Daoy (cell line): Measurements from ENCODE around the gene RPS6KL1. TPM values are rescaled to one million over a fixed set of nuclear protein-coding genes. Genes with fewer than 3 reads are reported as not detected.
A peak's percentile ranks its signal among the peaks of the same experiment; 100 is the strongest.

Experiments
- DNase-seq: peaks from one replicate; pipeline ENCODE4 v3.0.0-alpha.2; 2015; ENCODE audit warnings: low read depth
- total RNA-seq: library from RNA; depleted of rRNA; stranded (reverse); fragments of >200 nt; shearing (Covaris generic); gene quantifications from 2 replicates; pipeline ENCODE4 v1.2.3, GENCODE V29; 2014

Gene RPS6KL1
- total RNA-seq, 1 experiment from 2014 or later: 9.8 TPM

DNA sequence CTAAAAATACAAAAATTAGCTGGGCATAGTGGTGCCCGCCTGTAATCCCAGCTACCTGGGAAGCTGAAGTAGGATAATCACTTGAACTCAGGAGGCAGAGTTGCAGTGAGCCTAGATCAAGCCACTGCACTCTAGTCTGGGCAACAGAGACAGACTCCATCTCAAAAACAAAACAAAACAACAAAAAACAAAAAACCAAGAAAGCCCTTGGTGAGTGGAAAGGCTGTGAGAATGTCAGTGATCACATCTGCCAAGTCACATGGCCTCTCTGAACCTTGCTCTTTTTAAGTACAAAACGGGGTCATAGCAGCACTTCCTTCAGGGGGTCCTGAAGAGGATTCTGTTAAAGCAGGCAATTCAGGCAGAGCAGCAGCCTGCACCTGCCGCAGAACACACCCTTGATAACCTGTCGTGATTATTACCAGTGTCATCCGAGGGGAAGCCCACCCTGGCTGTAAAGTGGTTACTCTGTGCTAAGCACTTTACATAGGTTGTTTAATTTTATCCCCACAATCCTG lies 9.6 kb downstream of the RPS6KL1 start:
- DNase-seq: no peak

- DNase-seq: no peak
These were observed 10.3 kb downstream of the RPS6KL1 start for GRCh38 chr14:74912801-74913200.

DNA sequence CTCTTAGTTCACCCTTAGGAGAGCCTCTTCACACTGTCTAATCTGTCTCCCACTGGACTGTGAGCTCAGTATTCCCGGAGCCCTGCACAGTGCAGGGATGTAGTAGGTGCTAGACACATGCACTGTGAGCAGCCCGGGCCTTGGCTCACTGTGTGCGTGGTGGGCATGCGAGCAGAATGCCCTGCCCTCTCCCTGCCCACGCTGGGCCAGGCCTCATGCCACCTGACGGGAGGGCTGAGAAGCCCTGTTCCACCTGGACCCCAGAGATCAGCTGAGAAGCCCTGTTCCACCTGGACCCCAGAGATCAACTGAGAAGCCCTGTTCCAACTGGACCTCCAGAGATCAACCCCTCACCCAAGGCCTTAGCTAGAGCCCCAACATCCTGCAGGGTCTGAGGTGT lies 10.9 kb downstream of the RPS6KL1 start:
- no peak for DNase-seq

DNA sequence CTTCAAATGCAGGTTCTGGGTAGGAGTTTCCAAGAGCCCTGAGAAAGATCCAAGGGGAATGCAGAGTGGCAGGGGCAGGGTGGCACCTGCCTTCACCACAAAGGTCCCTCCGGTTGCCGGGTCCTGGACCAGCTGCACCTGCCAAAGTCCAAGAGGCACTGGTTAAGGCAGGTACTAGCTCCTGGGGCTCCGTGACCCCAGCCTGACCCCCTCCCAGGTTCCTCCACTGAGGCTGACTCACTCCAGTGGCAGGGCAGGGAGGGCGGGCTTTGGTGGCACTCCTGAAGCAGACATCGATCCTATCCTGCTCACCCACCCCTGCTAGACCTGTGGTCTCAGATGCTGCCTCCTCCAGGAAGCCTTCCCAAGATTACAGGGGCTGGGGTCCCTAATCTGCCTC lies 11.4 kb downstream of the RPS6KL1 start:
- no peak for DNase-seq

GRCh38 chr14:74911221-74911620 lies 11.8 kb downstream of the RPS6KL1 start:
- no peak for DNase-seq

DNA sequence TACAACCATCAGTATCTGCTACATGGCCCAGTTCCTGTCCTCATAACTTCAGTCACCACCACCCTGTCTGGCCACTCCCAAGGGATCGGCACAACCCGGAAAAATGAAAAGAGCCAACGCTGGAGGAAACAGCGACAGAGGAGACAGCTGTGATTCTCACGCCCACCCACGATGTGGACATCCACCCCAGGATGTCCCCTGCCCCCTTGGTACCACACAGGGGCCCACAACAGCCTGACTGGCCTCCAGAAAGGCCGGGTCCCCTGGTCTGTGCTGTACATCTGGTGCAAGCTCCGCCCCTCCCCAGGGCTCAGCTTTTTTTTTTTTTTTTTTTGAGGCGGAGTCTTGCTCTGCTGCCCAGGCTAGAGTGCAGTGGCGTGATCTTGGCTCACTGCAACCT lies 12.5 kb downstream of the RPS6KL1 start:
- no peak for DNase-seq

DNA sequence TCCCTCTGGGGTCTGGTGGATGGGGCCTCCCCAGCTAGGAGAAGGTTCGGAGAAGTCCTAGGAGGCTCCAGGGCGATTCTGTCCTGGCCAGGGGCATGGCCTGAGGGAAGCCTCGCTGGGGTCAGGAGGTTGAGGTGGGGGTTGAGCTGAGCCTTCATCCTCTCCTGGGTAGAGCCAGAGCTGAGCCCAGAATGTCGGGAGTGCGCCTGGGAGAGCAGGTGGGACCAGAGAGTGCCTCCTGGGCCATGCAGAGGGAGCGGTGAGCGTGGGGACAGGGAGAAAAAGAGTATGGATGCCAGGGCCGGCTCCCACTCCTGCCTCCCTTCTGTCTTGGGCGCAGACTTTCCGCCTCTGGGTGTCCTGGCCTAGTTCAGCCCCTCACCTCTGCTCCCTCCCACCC lies 13.1 kb downstream of the RPS6KL1 start:
- DNase-seq: no peak

- DNase-seq: no peak
These were observed 13.6 kb downstream of the RPS6KL1 start for GRCh38 chr14:74909501-74909900.

- no peak for DNase-seq
These were observed 14.2 kb downstream of the RPS6KL1 start for GRCh38 chr14:74908861-74909341.

DNA sequence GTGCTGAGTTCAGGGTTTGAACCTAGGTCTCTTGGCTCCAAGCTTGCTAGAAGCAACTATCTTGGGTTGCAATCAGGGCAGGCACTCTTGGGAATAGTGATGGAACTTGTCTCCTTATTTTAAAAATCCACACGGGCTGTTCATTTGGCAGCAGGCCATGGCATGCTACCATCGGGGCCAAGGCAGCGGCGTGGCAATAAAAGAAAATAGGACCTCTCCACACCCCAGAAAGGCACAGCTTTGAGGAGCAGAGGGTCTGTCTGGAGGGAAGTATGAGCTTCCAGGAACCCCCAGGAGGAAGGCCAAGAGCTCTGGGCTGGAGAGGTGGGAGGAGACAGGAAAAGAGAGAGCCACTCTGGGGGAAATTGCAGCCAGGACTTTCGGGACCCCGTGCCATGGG lies 15.3 kb downstream of the RPS6KL1 start:
- no peak for DNase-seq

- DNase-seq: no peak
These were observed 16.0 kb downstream of the RPS6KL1 start for GRCh38 chr14:74906925-74907521.

- peak; percentile 68 for DNase-seq
These were observed 17.4 kb downstream of the RPS6KL1 start for GRCh38 chr14:74905595-74906142.

- no peak for DNase-seq
These were observed 18.2 kb downstream of the RPS6KL1 start for GRCh38 chr14:74904635-74905503.

- DNase-seq: no peak
These were observed 19.9 kb downstream of the RPS6KL1 start for GRCh38 chr14:74902941-74903705.

DNA sequence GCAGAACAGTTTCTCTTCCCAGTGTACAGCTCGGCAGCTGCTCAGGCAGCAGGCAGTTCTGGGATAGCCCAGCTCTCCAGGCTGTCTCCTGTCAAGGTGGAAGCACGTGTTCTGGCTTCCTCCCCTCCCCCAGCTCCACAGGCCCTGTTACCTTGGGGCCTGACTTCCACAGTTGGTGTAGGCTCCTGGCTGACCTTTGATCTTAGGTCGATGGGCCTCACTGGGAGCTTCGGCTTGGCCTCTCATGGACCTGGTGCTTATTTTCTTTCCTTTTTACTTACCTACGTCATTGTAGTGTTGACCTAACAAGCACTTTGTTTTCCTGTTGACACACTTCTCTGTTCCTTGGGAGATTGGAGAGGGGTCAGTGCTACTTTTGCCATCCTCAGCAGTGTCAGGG lies 24.4 kb downstream of the RPS6KL1 start:
- DNase-seq: no peak

GRCh38 chr14:74898083-74898482 lies 25.0 kb downstream of the RPS6KL1 start:
- no peak for DNase-seq

GRCh38 chr14:74897642-74898041 lies 25.4 kb downstream of the RPS6KL1 start:
- DNase-seq: no peak

DNA sequence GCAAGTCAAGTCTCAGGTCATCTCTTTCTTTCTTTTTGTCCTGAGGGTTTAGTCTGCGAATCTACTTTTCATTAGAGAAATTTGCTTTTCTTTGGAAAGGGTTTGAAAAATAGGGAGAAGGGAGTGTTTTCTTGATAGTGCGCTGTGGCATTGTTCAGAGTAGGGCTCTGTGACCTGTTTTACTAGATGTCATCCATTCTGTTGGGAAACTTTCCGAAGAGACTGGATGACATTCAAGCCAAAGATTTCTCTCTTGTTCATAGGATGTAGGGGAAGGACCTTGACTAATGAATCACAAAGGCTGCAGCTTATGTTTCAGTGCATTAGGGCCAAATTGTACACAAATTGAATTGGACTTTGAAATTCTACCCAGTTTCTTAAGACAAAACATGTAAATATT lies 26.7 kb downstream of the RPS6KL1 start:
- DNase-seq: no peak

DNA sequence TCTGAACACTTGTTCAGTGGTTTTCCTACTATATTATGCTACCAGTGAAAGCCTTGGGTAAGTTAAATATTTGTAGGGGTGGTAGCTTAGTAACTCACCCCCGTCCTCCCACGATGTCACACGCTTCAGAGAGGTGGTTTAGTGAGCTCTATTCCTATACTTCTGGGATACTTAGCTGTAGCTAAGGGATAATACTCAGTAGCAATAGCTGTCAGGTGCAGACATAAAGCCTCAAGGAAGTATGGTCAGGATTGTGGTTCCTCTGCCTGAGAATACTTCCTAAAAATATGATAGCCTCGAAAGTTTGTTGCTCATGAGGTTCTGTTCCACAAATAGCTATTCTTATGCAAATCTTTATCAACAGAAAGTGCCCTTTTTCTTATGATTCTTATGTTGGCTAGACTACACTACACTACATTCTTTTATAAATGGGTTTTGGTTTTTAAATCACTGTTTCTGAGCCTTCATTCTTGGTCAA lies 29.4 kb downstream of the RPS6KL1 start:
- DNase-seq: no peak

DNA sequence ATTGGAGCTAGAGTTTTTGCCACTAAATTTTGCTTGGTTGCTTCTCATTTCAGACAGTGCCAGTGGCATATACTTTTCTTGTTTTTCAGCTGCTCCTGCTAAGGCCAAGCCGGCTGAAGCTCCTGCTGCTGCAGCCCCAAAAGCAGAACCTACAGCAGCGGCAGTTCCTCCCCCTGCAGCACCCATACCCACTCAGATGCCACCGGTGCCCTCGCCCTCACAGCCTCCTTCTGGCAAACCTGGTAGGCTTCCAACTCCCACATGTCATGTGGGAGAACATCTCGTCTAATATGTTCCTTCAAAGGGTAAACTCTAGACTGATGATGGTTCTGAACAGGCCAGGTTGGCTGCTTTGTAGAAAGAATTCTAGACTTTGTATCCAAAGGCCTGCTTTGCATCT lies 30.3 kb downstream of the RPS6KL1 start:
- no peak for DNase-seq

- DNase-seq: no peak
These were observed 31.2 kb downstream of the RPS6KL1 start for GRCh38 chr14:74891870-74892269.

DNA sequence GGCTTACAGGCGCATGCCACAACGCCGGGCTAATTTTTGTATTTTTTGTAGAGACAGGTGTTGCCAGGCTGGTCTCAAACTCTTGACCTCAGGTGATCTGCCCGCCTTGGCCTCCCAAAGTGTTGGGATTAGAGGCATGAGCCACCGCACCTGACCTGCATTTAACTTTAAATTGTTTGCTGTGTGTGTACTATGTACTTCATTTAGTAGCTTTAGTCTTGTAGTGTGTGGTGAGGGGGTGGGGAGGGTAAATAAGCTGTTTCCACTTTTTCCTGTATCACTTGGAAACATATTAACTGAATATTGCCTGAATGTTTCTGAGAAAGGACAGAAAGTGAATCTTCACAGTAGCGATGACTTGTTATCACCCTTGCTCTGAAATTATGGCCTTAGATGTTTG lies 32.8 kb downstream of the RPS6KL1 start:
- DNase-seq: no peak
